Activated CD8-positive, alpha-beta memory T cell treated with anti-CD3 and anti-CD28 coated beads, Interleukin-2, amount 50 U/mL, for 1 hour (primary cell): ENCODE results near the gene PTPRN2.
"Not testable (repeated sequence)": the region's sequence is repeated elsewhere in the genome, so short reads cannot be mapped to it uniquely, and the experiment has no call there.

Experiments used
- DNase-seq: peaks from one replicate; pipeline ENCODE4 v3.0.0-alpha.2; 2020; ENCODE audit errors: extremely low read depth

PTPRN2 gene

DNA sequence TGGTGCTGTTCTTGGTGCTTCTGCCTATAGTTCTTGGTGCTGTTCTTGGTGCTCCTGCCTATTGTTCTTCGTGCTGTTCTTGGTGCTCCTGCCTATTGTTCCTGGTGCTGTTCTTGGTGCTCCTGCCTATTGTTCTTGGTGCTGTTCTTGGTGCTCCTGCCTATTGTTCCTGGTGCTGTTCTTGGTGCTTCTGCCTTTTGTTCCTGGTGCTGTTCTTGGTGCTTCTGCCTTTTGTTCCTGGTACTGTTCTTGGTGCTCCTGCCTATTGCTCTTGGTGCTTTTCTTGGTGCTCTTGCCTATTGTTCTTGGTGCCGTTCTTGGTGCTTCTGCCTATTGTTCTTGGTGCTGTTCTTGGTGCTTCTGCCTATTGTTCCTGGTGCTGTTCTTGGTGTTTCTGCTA lies 71.1 kb downstream of the PTPRN2 start:
- no peak for DNase-seq

DNA sequence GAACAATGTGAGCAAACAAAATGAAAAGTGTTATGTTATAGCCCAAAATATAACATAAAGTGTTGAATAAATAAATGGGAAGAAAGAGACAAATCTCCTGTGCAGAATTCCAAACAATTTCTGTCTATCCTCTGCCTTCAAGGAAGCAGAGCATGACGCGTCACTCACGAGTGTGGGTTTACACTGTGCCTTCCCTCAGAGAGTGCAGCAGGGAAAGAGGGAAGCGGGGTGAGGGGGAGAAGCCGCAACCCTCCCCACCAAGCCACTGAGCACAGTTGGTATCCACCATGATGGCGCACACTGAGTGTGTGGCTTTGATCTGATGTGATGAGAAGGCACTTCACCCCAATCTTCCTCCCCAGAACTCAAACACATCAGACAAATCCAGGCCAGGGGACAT lies 74.8 kb downstream of the PTPRN2 start:
- DNase-seq = no peak

- DNase-seq = no peak
Observed at GRCh38 chr7:158512042-158512441, 75.6 kb downstream of the PTPRN2 start.

DNA sequence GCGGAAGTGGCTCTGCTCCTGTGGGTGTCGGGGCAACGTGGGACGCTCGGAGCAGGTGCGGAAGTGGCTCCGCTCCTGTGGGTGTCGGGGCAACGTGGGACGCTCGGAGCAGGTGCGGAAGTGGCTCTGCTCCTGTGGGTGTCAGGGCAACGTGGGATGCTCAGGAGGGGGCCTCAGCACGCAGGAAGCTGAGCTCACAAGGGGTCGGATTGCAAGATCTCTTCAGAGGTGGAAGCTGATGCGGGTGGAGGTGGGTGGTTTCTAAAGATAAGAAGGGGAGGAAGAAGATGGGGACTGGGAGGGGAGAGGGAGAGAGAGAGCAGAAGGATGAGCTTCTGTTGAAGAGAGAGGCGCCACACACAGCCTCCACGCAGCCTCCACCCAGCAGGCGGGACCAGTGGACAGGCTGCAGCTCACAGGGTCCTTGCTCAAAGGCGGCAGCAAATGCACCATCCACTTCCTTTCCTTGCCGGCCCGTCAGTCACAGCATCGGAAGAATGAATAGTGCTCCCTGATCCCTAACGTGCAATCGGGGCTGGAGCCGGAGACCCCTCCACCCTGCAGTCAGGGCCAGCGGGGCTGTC lies 78.7 kb downstream of the PTPRN2 start:
- DNase-seq = no peak

- DNase-seq = not testable (repeated sequence)
Observed at GRCh38 chr7:158508321-158508720, 79.3 kb downstream of the PTPRN2 start.

- DNase-seq = no peak
Observed at GRCh38 chr7:158507917-158508316, 79.7 kb downstream of the PTPRN2 start.

GRCh38 chr7:158507175-158507574 lies 80.4 kb downstream of the PTPRN2 start:
- DNase-seq = not testable (repeated sequence)

DNA sequence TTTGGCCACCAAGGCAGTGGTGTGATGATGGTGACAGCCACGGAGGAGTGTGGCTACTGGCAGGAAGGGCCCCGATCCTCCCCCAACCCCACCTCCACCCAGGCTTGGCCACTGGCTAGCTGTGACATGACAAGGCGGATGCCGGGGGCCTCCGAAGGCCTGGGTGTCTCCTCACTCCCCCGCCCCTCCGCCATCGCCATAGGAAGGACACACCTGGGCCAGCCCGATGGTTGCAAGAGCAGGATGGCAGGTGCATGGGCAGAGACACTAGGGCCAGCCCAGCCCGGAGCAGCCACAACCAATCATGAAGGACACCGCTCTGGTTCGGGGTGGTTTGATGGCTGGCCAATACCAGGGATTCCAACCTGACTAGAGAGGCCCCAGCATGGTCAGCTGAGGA lies 81.0 kb downstream of the PTPRN2 start:
- no peak for DNase-seq

DNA sequence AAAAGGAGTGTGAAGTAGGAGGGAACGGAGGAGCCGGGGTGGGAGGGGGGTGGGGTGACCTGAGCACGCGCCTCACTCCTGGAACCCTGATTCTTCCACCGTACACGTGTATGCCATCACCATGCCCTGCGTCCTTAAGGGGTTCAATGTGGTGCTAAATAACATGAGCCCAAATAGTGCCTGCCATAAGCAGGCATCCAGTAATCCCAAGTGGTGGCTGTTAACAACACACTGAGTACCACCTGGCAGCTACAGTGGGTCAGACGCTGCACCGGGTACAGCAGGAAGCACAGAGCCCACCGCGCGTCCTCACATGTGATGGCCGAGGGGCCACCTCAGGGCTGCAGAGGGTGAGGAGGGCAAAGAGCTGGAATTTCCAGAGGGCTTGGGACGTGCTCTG lies 81.9 kb downstream of the PTPRN2 start:
- no peak for DNase-seq

DNA sequence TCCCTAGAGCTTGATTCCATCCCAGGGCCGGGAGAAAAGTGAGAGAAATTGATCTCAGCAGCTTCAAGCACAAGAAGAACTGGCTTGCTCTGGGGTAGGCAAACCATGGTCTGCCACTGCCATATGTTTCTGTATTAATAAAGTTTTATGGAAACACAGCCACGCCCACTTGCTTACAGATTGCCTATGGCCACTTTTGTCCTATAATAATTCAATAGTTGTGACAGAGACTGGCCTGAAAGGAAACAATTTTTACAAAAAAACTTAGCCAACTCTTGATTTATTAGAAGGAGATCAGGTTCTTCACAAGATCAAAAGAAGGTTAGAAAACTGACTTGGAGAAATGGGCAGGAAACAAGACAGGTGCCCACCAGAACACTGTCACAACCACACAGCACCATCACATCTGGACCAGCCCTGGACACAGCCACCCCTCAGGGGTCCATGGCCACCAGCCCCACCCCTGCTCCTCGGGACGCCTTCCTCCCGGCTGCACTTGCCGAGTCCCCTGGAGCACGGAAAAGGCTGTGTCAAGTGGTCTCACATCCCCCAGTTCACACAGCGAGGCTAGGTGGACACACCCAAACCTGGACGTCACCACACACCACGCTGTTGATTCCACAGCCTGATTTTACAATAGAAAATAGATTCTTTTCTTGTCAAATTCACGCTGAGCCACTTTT lies 85.4 kb downstream of the PTPRN2 start:
- no peak for DNase-seq

GRCh38 chr7:158501393-158502067 lies 86.1 kb downstream of the PTPRN2 start:
- DNase-seq = no peak

DNA sequence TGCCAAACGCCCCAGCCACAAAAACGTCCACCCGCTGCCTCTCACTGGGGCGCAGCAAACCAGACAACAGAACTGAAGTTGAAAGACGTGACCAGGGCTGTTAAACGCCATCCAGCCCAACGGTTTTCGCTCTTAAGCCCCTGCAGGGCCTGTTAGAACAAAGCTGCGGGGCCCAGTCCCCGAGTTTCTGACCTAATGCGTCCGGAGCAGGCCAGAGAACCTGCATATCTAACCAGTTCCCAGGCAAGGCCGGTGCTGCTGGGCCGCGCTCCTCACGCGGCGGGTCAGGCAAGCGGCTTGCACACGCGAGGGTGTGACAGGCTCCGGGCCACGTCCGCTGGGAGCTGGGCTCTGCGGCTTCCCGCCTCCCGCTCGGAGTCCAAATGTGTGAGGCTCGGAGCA lies 87.0 kb downstream of the PTPRN2 start:
- DNase-seq = no peak

- no peak for DNase-seq
Observed at GRCh38 chr7:158499082-158499455, 88.6 kb downstream of the PTPRN2 start.

GRCh38 chr7:158498443-158499081 lies 89.1 kb downstream of the PTPRN2 start:
- no peak for DNase-seq

DNA sequence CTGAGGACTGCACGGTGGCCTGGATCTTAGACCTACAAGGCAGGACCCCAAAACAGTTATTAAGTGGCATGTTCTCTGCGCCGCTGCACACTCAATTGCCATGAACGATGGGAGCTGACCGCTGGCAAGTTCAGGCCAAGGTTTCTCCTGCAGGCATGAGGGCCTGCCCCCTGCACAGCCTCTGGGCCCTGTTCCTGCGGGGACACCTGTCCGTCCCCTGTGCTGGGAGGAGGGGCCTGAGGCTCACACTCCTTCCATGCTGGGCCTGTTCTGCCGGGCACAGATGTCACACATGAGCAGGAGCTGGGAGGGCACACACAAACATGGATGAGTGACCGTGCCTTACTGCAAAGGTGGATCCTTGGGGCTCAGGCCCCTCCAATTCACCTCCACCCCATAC lies 90.0 kb downstream of the PTPRN2 start:
- DNase-seq = no peak

- no peak for DNase-seq
Observed at GRCh38 chr7:158495786-158496185, 91.8 kb downstream of the PTPRN2 start.

DNA sequence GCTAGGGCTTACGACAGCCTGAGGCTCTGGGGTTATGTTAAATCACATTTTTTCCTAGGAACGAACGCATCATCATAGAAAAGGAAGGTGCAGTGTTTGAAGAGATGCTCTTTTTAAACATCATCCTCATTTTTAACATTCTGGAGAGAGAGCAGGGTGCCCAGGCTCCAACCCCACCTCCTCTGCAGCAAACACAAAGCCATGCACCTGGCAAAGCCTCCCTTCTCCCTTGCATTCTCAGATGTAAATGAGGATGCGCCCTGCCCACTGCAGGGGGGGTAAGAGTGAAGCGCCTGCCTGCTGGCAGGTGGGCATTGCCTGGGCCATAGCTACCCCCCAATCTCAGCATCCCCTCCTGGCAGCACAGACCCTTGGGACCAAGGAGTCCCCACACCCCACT lies 92.4 kb downstream of the PTPRN2 start:
- DNase-seq = no peak

DNA sequence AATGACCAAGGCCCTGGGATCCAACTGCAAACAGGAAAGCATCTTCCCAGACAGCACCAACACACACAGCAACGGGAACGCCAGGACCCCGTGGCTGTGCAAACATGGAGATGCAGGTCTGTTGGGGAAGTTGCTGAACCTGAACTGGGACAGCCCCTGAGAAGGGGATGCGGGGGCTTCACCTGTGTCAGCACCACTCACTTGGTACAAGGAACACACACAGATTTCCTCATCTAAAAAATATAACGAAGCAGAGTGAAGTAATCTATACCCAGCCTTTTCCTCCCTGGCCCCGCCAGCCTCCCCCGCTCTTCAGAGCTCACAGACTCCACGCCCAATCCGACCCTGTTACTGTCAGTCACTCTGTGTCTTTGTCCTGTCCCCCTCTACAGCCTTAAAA lies 93.0 kb downstream of the PTPRN2 start:
- DNase-seq = no peak

DNA sequence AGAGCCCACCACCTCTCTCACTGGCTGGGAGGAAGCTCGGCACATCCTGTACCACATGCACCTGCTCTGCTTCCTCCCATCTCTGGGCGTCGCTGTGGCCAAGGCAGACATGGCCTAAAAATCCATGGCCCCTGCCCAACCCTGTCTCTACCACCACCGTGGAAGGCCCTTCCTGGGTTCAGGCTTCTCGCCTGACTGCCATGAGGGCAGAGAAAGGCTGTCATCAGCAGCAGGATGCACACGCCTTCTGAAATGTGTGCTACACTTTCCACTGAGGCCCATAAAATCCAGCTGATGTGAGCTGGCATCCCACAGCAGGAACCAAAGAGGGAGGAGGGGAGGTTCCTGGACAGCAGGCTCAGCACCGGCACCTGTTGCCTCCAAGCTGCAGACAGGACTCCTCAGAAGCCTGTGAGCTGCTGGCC lies 93.4 kb downstream of the PTPRN2 start:
- no peak for DNase-seq

GRCh38 chr7:158492367-158492764 lies 95.3 kb downstream of the PTPRN2 start:
- no peak for DNase-seq

- DNase-seq = no peak
Observed at GRCh38 chr7:158491094-158491493, 96.5 kb downstream of the PTPRN2 start.

DNA sequence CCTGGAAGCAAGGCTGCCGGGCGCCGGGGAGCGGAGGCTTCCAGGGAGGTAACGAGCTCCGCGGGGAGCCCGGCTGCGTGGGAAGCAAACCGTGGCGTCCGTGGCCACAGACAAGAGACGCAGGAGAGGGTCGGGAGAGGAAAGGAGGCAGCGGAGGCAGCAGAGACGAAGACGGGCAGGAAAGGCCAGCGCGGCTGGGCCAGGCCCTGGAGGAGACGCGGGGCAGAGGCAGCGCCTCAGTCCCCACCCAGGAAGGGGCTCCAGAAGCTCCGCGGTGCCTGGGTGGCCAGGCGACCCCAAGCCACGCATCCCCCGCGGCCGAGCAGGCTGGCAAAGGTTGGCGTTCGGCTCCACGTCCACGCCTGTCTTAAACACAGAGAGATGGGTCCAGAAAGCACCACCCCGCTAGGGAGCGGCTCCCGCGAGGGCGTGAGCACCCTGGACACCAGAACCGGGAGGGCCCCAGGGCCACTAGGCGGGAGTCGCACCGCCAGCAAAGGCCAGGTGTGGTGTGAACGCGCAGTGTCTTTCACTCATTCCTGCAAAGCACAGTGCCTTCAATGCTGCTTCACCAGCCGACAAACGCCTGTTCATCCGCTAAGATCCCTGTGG lies 97.3 kb downstream of the PTPRN2 start:
- no peak for DNase-seq
